Effector memory CD4-positive, alpha-beta T cell (primary cell): ENCODE results near the gene HSPB9.

Source experiments
- DNase-seq, 3 donors: peaks; one replicate each; pipeline ENCODE4 v3.0.0-alpha.2; 2020
- H3K27ac ChIP-seq: 2 replicates; pipeline ENCODE4 v1.7.0; 2013; ENCODE audit warnings: mild to moderate bottlenecking, low read length, moderate library complexity; ENCODE audit not compliant: insufficient read depth, poor library complexity, severe bottlenecking
- H3K27me3 ChIP-seq: replicated peaks from 2 replicates; pipeline ENCODE4 v1.7.0; 2013; ENCODE audit warnings: mild to moderate bottlenecking, low read length; ENCODE audit not compliant: insufficient read depth, control insufficient read depth, poor library complexity, severe bottlenecking
- H3K36me3 ChIP-seq: 2 replicates; pipeline ENCODE4 v1.7.0; 2013; ENCODE audit warnings: mild to moderate bottlenecking, low read length, moderate library complexity; ENCODE audit not compliant: control insufficient read depth, insufficient read depth
- H3K4me1 ChIP-seq: 2 replicates; pipeline ENCODE4 v1.7.0; 2013; ENCODE audit warnings: low read length, mild to moderate bottlenecking; ENCODE audit not compliant: control insufficient read depth, insufficient read depth, poor library complexity, severe bottlenecking
- H3K4me3 ChIP-seq: 2 replicates; pipeline ENCODE4 v1.7.0; 2013; ENCODE audit warnings: low read length, low read depth, mild to moderate bottlenecking; ENCODE audit not compliant: insufficient read depth, poor library complexity, severe bottlenecking
- H3K9me3 ChIP-seq: 2 replicates; pipeline ENCODE4 v1.7.0; 2013; ENCODE audit warnings: mild to moderate bottlenecking, low read length, moderate library complexity; ENCODE audit not compliant: control insufficient read depth

Gene HSPB9

GRCh38 chr17:42101513-42102292 is 20.9 kb upstream of the HSPB9 start:
- H3K27me3 ChIP-seq = peaks cover 4% of the 10 kb centered on the region
- H3K9me3 ChIP-seq = no peaks in the 10 kb centered on the region
- peak; percentile 31 to 51 (median 37) for DNase-seq
- no peak overlapping the region for H3K27ac ChIP-seq
- peaks cover 18% of the 10 kb centered on the region for H3K36me3 ChIP-seq
- H3K4me1 ChIP-seq = peaks cover 5% of the 10 kb centered on the region
- no peak overlapping the region for H3K4me3 ChIP-seq

- no peaks in the 10 kb centered on the region for H3K27me3 ChIP-seq
- H3K4me3 ChIP-seq = no peak overlapping the region
- H3K27ac ChIP-seq = no peak overlapping the region
- no peaks in the 10 kb centered on the region for H3K9me3 ChIP-seq
- DNase-seq = no peak
- peaks cover 6% of the 10 kb centered on the region for H3K4me1 ChIP-seq
- H3K36me3 ChIP-seq = peaks cover 18% of the 10 kb centered on the region
Measured at GRCh38 chr17:42103221-42103954, 19.2 kb upstream of the HSPB9 start.

GRCh38 chr17:42104264-42104663 is 18.3 kb upstream of the HSPB9 start:
- H3K9me3 ChIP-seq = no peaks in the 10 kb centered on the region
- no peak overlapping the region for H3K27ac ChIP-seq
- DNase-seq = no peak
- no peak overlapping the region for H3K4me3 ChIP-seq
- peaks cover 6% of the 10 kb centered on the region for H3K4me1 ChIP-seq
- no peaks in the 10 kb centered on the region for H3K27me3 ChIP-seq
- peaks cover 18% of the 10 kb centered on the region for H3K36me3 ChIP-seq

- no peaks in the 10 kb centered on the region for H3K9me3 ChIP-seq
- peaks cover 9% of the 10 kb centered on the region for H3K4me1 ChIP-seq
- H3K4me3 ChIP-seq = no peak overlapping the region
- H3K27me3 ChIP-seq = no peaks in the 10 kb centered on the region
- no peak overlapping the region for H3K27ac ChIP-seq
- peaks cover 18% of the 10 kb centered on the region for H3K36me3 ChIP-seq
- no peak for DNase-seq
Measured at GRCh38 chr17:42106009-42106408, 16.6 kb upstream of the HSPB9 start.

GRCh38 chr17:42107124-42107523 is 15.5 kb upstream of the HSPB9 start:
- H3K9me3 ChIP-seq = no peaks in the 10 kb centered on the region
- H3K4me3 ChIP-seq = no peak overlapping the region
- no peaks in the 10 kb centered on the region for H3K27me3 ChIP-seq
- DNase-seq = no peak
- H3K36me3 ChIP-seq = peaks cover 18% of the 10 kb centered on the region
- H3K27ac ChIP-seq = no peak overlapping the region
- H3K4me1 ChIP-seq = peaks cover 19% of the 10 kb centered on the region

- Histone ChIP-seq H3K27ac (peak overlapping the region; percentile 12), H3K4me3 (no peak overlapping the region), H3K36me3 (peaks cover 18% of the 10 kb centered on the region), H3K9me3 (no peaks in the 10 kb centered on the region), H3K27me3 (no peaks in the 10 kb centered on the region), H3K4me1 (peaks cover 23% of the 10 kb centered on the region)
- peak; percentile 80 to 89 (median 86) for DNase-seq
Measured at GRCh38 chr17:42107597-42108576, 14.7 kb upstream of the HSPB9 start.

GRCh38 chr17:42109086-42109485 is 13.5 kb upstream of the HSPB9 start:
- Histone ChIP-seq H3K36me3 (peaks cover 15% of the 10 kb centered on the region), H3K9me3 (no peaks in the 10 kb centered on the region), H3K4me3 (no peak overlapping the region), H3K27ac (no peak overlapping the region), H3K4me1 (peaks cover 30% of the 10 kb centered on the region), H3K27me3 (no peaks in the 10 kb centered on the region)
- DNase-seq = no peak

GRCh38 chr17:42110301-42111264 is 12.0 kb upstream of the HSPB9 start:
- Histone ChIP-seq H3K36me3 (peaks cover 4% of the 10 kb centered on the region), H3K27me3 (no peaks in the 10 kb centered on the region), H3K4me1 (peaks cover 30% of the 10 kb centered on the region), H3K4me3 (no peak overlapping the region), H3K9me3 (no peaks in the 10 kb centered on the region), H3K27ac (no peak overlapping the region)
- DNase-seq = no peak

- Histone ChIP-seq H3K27ac (peak overlapping the region; percentile 82), H3K27me3 (no peaks in the 10 kb centered on the region), H3K9me3 (no peaks in the 10 kb centered on the region), H3K36me3 (no peaks in the 10 kb centered on the region), H3K4me3 (no peak overlapping the region), H3K4me1 (peaks cover 30% of the 10 kb centered on the region)
- no peak for DNase-seq
Measured at GRCh38 chr17:42111265-42111636, 11.4 kb upstream of the HSPB9 start.
